Body of pancreas (tissue), 4 donors: Measurements from ENCODE around the gene NOL4L. TPM values are rescaled to one million over a fixed set of nuclear protein-coding genes. Genes with fewer than 3 reads are reported as not detected.

Experiments used
- ATAC-seq: fragments of 150-250 bp; one replicate; pipeline ENCODE4 v1.9.1; 2016
- DNase-seq, 4 donors: peaks; one replicate each; pipeline ENCODE4 v3.0.0-alpha.2; 2019
- H3K27ac ChIP-seq, 4 donors: fragments of 200-600 bp; sonication (generic); 1 replicate in 3 of 4; 2 replicates in 1 of 4; pipeline versions ENCODE4 v1.5.1 to v1.6.1; 2016 to 2019; ENCODE audit warnings: mild to moderate bottlenecking in 1 of 4, mixed read lengths in 1 of 4, moderate library complexity in 1 of 4
- H3K27me3 ChIP-seq, 2 donors: fragments of 200-600 bp; sonication (generic); one replicate each; pipeline ENCODE4 v1.6.0; 2016; ENCODE audit warnings: mild to moderate bottlenecking in 1 of 2
- H3K36me3 ChIP-seq, 2 donors: fragments of 200-600 bp; sonication (generic); replicated peaks in 1 of 2; 2 replicates each; pipeline ENCODE4 v1.5.1; 2016; ENCODE audit warnings: low read depth in 2 of 2; ENCODE audit not compliant: insufficient read depth in 1 of 2
- H3K4me1 ChIP-seq: fragments of 200-600 bp; sonication (generic); one replicate; pipeline ENCODE4 v1.6.0; 2016
- H3K4me3 ChIP-seq, 2 donors: fragments of 200-600 bp; sonication (generic); 1 replicate in 1 of 2; 2 replicates in 1 of 2; pipeline ENCODE4 v1.5.1; 2016 to 2019
- H3K9me3 ChIP-seq, 3 donors: fragments of 200-600 bp; sonication (generic); 1 replicate in 2 of 3; 2 replicates in 1 of 3; pipeline ENCODE4 v1.5.1; 2016
- POLR2A ChIP-seq, 3 donors: fragments of 450-650 bp; IDR thresholded peaks; one replicate each; pipeline ENCODE4 v1.6.1; 2016; ENCODE audit warnings: antibody characterized with exemption in 3 of 3, mild to moderate bottlenecking in 2 of 3
- WGBS, 2 donors: methylation state at CpG; one replicate each; pipeline ENCODE4 v1.1.5; 2017; 5-methylcytosine and 5-hydroxymethylcytosine counted together
- intact Hi-C: fragments of 100-400 bp; cut with DNase I; formaldehyde crosslinking; loops from one replicate; pipeline ENCODE4 v1.15.1; 2023
- total RNA-seq, 2 donors: library from RNA; depleted of rRNA; stranded (reverse); fragments of >200 nt; gene quantifications; one replicate each; pipeline ENCODE4 v1.1.0, GENCODE V29; 2016
- TF ChIP-seq, protein P1 (sequence below), 7 experiments: fragments of 450-650 bp in 4 of 7; fragments of 200-600 bp in 3 of 7; sonication (generic) in 3 of 7; IDR thresholded peaks; one replicate each; pipeline ENCODE4 v1.5.1; 2016 to 2019; ENCODE audit warnings: antibody characterized with exemption in 7 of 7

NOL4L gene
- total RNA-seq, 2 donors from 2014 or later = 15.0 to 36.9 TPM

DNA sequence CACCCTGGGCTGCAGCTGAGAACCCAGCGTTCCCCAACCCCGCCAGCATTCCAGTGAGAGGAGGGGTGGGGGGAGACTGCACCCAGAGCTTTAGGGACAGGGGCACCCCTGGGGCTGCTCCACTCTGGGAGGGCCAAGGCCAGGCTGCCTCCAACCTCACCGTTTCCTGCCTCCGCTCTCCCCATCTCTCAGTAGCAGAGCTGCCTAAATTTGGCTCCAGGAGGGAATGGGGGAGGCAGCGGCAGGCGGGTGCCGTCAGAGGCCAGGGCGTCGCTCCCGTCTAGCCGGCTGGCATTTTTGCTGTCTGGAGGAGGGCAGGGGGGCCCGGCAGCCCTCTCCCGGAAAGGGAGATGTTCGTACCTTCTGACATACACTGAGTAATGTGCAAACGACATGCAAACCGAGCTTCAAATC is 46.6 kb downstream of the NOL4L start:
- Histone ChIP-seq H3K9me3 (no peaks in the 10 kb centered on the region), H3K4me3 (no peak overlapping the region), H3K36me3 (no peaks in the 10 kb centered on the region), H3K4me1 (peaks cover 6% of the 10 kb centered on the region), H3K27ac (no peak overlapping the region), H3K27me3 (no peaks in the 10 kb centered on the region)
- DNase-seq (no peak), ATAC-seq (no peak)
- intact Hi-C loops = no loop called here
- WGBS, 2 donors = 60 to 68% methylated on average over 11 to 16 of the region's 16 CpGs
- TF ChIP-seq, protein P1, sequence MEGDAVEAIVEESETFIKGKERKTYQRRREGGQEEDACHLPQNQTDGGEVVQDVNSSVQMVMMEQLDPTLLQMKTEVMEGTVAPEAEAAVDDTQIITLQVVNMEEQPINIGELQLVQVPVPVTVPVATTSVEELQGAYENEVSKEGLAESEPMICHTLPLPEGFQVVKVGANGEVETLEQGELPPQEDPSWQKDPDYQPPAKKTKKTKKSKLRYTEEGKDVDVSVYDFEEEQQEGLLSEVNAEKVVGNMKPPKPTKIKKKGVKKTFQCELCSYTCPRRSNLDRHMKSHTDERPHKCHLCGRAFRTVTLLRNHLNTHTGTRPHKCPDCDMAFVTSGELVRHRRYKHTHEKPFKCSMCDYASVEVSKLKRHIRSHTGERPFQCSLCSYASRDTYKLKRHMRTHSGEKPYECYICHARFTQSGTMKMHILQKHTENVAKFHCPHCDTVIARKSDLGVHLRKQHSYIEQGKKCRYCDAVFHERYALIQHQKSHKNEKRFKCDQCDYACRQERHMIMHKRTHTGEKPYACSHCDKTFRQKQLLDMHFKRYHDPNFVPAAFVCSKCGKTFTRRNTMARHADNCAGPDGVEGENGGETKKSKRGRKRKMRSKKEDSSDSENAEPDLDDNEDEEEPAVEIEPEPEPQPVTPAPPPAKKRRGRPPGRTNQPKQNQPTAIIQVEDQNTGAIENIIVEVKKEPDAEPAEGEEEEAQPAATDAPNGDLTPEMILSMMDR (IDR thresholded peaks at IDR 0.05) = no peak

DNA sequence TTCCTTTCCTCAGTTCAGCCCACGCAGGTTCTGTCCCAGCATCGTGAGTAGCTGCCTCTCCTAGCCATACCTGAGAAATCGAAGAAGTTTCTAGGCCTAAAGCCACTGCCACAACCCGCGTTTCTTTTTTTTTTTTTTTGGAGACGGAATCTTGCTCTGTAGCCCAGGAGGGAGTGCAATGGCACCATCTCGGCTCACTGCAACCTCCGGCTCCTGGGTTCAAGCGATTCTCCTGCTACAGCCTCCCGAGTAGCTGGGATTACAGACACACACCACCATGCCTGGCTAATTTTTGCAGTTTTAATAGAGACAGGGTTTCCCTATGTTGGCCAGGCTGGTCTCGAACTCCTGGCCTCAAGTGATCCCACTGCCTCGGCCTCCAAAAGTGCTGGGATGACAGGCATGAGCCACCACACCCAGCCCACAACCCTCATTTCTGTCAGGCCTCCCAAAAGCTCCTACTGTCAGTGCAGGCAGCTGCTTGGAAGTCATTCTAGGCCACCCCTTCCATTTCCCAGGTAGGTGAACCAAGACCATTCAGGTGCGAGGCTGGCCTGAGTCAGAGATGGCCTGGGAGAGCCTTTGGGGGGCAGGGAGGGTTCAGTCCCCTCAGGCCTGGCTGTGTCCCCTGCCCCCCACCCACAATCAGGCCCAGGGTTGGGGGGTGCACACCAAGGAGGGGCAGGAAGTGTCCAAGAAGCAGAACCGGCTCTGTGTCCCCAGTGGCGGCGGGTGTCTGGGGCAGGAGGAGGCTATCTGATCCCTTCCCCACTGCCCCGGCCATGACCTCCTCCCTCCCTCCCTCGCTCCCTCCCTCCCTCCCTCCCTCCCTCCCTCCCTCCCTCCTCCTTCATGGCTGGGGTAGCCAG is 47.2 kb downstream of the NOL4L start:
- DNase-seq = no peak
- WGBS, 2 donors = 77 to 80% methylated on average over 16 to 17 of the region's 18 CpGs
- H3K9me3 ChIP-seq = no peaks in the 10 kb centered on the region
- no peak overlapping the region for H3K4me3 ChIP-seq
- no peak for ATAC-seq
- no peaks in the 10 kb centered on the region for H3K36me3 ChIP-seq
- H3K27me3 ChIP-seq = no peaks in the 10 kb centered on the region
- peaks cover 6% of the 10 kb centered on the region for H3K4me1 ChIP-seq
- H3K27ac ChIP-seq = peak overlapping the region in 1 of 4 donors; percentile 70
- intact Hi-C loops = no loop called here
- TF ChIP-seq, protein P1 (IDR thresholded peaks at IDR 0.05) = no peak
- no peak for TF ChIP-seq POLR2A (IDR thresholded peaks at IDR 0.05)

GRCh38 chr20:32536851-32537656 is 48.1 kb downstream of the NOL4L start:
- peak overlapping the region in 2 of 4 donors; percentile 70 for H3K27ac ChIP-seq
- ATAC-seq = peak; percentile 77

DNA sequence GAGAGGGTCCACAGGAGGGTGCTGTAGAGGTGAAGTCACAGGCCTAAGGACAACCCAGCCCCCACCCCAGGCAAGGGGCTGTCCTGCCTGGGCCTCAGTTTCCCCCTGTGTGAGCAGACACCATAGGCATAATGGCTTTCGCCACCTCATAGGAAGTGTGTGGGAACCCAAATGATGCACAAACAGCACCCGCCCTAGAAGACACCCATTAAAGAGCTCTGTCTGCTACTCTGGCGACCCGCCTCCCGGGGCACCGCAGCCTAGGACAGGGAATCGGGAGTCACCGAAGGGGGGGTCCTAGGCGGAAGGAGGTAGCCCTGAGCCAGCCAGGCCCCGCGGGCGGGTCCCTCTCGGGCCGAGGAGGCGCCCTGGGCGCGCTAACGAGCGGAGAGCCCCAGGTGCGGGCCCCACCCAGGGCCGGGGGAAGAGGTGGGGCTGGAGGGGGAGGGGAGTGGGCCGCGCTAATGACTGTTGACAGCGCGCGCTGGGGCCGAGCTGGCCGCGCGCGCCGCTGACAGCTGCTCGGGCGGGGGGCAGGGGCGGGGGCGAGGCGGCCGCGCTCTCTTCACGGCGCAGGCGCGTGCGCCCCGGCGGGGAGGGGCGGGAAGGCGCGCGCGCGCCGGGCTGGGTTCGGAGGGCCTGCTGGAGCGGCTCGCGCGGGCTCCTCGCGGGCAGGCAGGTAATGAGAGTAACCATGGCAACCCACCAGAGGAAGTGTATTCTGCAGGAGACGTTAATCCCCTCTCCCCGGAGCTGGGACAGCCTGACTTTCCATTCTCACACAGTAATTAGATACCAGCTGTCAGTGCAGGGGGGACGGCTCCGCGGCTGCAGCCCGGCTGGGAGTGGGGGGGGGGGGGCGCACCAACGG is 48.9 kb downstream of the NOL4L start:
- Histone ChIP-seq H3K27ac (peak overlapping the region; percentile 52 to 70 (median 62)), H3K4me3 (peak overlapping the region in 1 of 2 donors; percentile 21), H3K36me3 (no peaks in the 10 kb centered on the region), H3K9me3 (no peaks in the 10 kb centered on the region), H3K27me3 (no peaks in the 10 kb centered on the region), H3K4me1 (peaks cover 6% of the 10 kb centered on the region)
- intact Hi-C loops = no loop called here
- DNase-seq = peak; percentile 73 to 81 (median 75)
- WGBS, 2 donors = 0 to 1% methylated on average over 5 to 60 of the region's 68 CpGs
- ATAC-seq = peak; percentile 89
- TF ChIP-seq POLR2A (IDR thresholded peaks at IDR 0.05) = peak in 2 of 3 donors; percentile 37 to 51
- TF ChIP-seq, protein P1 (IDR thresholded peaks at IDR 0.05) = no peak

More at GRCh38 chr20:32536851-32537656, 48.1 kb downstream of the NOL4L start:
- Histone ChIP-seq H3K4me3 (peak overlapping the region; percentile 21 to 56), H3K4me1 (peaks cover 6% of the 10 kb centered on the region), H3K36me3 (no peaks in the 10 kb centered on the region), H3K27me3 (no peaks in the 10 kb centered on the region), H3K9me3 (no peaks in the 10 kb centered on the region)
- 3 to 14% methylated on average over 14 to 48 of the region's 62 CpGs for WGBS, 2 donors
- TF ChIP-seq, protein P1 (IDR thresholded peaks at IDR 0.05) = no peak
- TF ChIP-seq POLR2A (IDR thresholded peaks at IDR 0.05) = no peak
- intact Hi-C loops = no loop called here
- DNase-seq = peak; percentile 73 to 88 (median 84)
